NOMO-1 treated with dmso at 0.1 percent for 144 hours (cell line): ENCODE measurements around the gene HOXA2.

ENCODE experiments used
- DNase-seq: peaks from one replicate; lab custom pipeline; 2025; ENCODE audit not compliant: unreplicated experiment; lab: John Stamatoyannopoulos, UW

HOXA2 gene

DNA sequence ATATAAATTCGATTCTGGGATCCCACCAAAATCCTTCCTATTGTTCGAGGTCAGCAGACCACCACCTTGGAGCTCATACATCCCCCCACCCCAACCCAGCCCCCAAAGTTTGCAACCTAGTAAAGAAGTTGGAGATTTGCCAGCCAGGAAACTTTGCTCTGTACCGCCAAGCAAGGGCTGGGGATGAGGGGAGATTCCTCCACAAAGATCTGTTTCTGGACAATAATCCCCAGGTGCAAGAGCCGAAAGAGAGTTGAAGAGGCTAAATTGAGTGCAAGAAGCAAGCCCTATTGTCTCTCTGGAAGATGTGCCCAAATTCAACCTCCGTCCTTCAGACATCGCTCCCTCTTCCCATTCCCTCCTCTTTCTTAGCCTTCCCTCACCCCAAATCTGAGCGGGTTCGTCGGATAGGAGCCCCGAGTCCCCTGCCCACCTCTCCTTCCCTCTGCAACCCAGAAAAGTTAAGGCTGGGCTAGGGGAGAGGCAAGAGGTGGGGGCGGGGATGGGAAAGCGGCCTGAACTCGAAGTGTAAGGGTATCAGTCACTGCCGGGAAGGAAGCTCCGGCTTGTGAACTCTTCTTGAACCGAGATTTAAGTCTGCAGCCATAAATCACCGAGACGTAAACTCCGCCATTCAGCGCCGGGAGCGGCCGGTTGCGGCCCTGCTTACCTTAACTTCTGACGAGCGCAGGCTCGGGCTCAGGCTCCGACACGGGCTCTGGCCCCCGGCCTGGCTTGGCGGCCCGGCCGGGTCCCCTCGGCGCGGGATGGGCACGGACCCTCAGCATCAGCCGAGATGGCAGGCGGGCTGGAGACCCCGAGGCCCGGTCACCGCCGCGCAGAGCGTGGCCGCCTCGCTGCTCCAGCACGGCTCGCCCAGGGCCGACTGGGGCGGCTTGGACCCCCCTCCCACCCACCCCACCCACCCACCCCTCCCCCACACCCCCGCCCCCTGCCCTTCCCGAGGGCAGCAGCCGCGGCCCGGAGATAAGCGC, 10.8 kb upstream of the HOXA2 start:
- DNase-seq: no peak

GRCh38 chr7:27112361-27112760, 9.9 kb upstream of the HOXA2 start:
- DNase-seq: no peak

DNA sequence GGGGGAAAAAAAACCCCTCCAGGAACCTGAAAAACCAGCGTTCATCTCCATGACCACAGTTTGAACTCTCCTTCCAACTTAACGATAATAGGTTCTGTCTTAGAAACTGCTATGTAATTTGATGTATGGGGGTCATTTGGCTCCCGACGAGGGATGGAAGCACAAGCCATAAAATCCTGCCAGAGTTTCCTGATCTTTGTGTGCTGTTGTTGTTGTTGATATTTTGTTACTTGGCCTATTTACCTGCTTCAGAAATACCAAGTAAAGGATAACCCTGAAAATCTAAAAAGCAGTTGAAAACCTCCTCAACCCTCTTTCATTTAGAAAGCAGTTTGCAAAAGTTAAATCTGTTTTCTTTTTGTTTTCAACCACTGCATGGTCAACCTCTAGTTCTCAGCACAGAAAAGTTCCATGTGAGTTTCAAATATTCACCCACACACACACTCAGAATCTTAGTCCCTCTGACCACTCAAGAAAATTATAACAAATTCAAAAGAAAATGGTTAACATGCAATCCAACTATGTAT, 9.3 kb upstream of the HOXA2 start:
- no peak for DNase-seq

DNA sequence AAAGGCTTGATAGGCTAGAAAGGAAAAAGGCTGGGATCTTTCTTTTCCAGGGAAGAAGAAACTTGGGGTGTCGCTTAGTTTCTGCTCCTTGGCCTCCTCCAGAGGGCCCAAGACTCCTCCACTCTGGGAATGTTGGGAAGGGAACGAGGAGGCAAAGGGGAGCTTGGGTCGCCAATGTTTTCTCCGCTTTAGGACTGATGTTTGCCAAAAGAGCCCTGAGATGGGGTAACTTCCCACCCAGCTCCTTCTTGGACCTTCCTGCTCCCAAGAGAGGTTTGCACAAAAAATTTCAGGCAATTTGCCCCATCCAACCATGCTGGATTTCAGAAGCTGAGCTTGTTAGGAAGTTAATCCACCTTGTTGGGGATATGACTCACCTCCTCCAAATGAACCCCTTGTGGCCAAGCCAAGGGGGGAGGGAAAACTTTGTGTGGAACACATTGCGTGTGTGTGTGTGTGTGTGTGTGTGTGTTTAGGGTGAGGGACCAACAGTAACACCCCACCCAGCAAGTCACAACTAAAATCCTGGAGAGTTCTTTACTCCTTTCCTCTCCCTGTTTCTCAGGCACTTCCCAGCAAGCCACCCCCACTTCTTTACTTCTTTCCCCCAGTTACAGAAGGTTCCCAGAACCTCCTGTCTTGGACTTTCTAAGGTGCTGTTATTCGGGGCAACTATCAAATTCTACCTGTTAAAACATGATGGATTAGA, 8.7 kb upstream of the HOXA2 start:
- no peak for DNase-seq

DNA sequence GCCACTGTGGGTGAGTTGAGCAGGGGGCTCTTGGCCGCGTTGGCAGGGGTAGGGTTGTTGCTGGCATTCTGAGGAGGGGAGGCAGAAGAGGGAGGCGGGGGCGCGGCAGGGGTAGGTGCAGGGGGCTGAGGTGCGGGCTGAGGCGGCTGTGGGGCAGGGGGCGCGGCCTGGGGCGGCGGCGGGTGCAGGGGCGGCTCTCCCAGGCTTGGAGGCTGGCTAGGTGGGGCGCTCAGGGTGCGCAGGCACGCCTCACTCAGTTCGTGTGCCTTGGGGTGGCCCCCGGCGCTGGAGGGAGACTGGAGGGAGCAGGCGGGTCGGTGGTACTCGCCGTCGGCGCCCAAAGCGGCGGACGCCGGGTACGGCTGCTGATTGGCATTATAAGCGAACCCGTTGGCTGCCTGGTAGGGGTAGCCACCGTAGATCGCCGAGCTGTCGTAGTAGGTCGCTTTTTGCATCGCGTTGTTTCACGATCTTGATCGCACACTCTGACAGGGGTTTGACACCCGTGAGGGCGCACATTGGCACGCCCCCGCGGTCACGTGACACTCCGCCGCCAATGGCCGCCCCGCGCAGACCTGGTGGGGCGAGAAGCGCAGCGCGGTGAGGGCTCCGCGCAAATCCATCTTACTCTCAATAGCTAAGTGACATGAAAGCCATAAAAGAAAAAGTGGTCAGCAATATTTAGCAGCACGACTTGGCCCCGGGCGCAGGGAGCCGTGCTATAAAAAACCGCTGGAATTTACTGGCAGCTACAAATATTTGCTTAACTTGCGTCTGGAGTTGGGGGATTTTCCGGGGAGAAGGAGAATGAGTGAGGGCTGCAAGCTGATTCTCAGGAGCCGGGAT, 7.9 kb upstream of the HOXA2 start:
- no peak for DNase-seq

- DNase-seq: no peak
These were observed 7.1 kb upstream of the HOXA2 start for GRCh38 chr7:27109466-27110185.

- no peak for DNase-seq
These were observed 6.1 kb upstream of the HOXA2 start for GRCh38 chr7:27108390-27109127.

GRCh38 chr7:27107391-27108381, 5.2 kb upstream of the HOXA2 start:
- no peak for DNase-seq

DNA sequence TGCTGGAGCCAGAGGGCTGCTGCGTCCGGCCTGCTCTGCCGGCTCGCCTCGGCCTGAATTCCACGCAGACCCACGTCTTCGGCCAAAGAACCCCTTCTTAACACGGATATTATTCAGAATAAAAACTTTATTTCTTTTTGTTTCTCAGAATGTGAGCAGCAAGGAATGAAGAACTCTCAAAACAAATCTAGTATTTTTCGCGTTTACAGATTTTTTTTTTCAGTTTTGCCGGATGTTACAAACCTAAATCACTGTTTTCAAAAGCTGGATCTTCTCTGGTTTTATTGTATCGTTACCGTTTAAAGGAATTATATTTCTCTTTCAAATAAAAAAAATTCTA, 4.4 kb upstream of the HOXA2 start:
- no peak for DNase-seq

DNA sequence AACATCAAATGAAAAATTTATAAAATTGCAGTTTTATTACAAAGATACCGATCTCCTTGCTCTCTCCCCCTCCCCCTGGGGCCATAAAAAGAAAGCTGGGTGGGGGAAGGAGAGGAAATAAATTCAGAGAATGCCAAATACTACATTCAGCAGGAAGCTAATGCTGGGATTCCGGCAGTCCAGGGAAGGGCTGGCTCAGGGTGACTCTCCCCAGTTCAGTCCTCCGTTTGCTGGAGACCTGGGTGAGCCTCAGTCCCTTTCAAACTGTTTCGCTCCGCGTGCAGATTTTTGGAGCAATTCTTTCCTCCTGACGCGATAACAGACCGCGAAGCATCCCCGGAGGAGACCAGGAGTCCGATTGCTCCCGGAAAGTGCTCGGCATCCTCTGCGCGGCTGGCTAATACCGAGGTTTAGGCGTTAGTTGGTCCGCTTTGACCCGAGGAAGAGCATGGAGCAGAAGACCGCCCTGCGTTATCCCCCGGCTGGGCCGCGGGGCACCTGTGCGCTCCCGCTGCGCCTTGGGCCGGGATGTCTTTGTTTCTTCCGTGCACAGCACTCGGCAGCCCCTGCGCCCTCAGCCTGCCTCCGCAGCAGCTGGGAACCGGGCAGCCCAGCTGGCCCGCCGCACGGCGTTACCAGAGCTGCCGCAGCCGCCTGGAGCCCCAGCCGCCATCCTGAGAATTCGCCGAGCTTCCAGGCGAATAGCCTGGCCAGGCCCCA, 3.9 kb upstream of the HOXA2 start:
- no peak for DNase-seq

GRCh38 chr7:27105301-27106031, 3.0 kb upstream of the HOXA2 start:
- no peak for DNase-seq

DNA sequence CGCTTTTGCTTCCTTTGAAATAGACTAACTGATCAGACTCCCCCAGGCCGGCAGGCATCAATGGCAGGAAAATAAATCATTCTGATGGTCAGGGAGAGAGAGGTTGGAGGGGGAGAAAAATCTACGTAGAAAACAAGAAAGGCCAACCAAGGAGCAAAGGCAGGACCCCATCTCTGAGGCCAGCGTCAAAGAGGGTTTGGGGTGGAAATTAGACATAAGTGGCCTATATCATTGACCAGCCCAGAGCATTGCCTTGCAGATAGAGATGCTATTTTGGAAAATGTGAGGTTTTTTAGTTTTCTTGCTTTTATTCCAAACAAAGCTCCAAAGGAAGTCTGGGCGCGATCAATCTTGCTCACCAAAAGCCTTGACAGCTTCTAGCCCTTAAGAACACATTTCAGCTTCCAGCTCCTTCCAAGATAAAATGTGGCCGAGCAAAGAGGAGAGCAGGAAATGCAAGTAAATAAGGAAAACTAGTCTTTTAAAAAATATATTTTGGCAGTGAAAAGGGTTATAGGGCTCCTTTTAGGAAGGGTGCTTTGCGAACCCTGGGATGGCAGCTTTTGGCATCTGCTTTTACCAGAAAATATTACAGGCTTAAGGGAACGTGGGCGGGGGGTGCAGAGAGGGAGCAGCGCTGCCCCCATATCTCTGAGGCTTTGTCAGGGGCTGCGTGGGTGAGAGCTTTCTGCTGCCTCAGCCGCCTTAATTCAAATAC, 2.0 kb upstream of the HOXA2 start:
- DNase-seq: no peak

DNA sequence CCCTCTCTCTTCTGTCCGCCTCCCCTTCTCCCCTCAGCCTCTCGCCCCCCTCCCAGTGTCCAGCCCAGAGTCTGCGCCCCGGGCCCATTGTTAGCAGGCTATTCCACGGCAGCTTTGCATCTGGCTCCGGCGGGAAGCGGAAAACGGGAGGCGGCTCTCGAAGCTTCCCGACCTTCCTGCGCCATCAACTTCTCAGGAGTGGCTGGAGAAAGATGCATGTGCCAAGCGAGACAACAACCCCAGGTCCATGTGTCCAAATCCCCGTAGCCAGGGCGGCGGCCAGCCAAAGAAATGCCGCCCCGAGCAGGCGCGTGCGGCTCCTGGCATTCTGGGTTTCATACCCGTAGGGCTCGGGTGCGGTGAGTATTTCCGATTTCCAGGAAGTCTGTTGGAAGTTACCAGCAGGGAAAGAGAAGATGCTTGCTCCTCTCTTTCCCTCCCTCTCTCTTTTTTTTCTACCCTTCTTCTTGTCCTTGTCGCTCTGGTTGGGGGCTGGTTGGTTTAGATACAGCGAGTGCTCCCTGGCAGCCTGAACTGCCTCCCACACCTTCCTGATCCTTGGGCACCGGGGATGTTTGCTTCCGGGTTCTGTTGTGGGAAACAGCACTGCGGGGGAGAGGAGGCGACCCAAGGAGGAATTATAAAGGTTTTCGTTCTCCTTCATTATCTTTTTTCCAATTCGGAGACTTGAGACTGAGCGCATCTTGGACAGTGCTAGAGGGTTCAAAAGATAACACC, 1.2 kb upstream of the HOXA2 start:
- DNase-seq: no peak

DNA sequence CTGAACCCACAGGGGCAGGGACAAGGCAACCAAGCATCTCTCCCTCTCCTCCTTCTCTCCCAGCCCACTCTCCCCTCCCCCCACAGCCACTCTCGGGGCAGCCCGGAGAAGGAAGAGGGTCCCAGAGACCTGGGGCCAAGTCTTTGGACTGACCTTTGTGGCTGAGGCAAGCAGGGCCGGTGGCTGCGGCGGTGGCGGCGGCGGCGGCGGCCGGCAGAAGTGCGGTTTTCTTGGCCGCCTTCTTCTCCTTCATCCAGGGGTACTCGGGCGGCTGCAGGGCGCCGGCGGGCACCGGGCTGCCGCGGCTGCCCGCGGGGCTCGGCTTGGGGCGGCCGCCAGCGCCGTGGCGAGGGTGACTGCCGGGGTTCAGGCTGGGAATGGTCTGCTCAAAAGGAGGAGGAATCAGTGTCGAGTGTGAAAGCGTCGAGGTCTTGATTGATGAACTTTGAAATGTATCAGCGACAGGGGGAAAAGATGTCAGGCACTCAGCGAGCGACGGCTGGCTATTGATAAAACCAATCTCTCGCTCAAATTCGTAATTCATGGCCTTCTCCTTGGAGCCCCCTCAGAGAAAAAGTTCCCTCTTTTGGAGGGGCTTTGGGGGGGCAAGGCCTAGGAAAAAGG, 414 bp downstream of the HOXA2 start:
- DNase-seq: no peak

- no peak for DNase-seq
These were observed 1.1 kb downstream of the HOXA2 start for GRCh38 chr7:27101171-27101956.
